Neural cell (in vitro differentiated cells): ENCODE measurements around the gene PRTG. TPM values are rescaled to one million over a fixed set of nuclear protein-coding genes. Genes with fewer than 3 reads are reported as not detected.
"Not testable (repeated sequence)": the region's sequence is repeated elsewhere in the genome, so short reads cannot be mapped to it uniquely, and the experiment has no call there.

Experiments
- H2AFZ ChIP-seq: fragments of 200-600, 300-800 bp; sonication (generic), shearing (Covaris generic); 2 replicates; pipeline ENCODE4 v1.6.0; 2014; ENCODE audit warnings: low read depth, mild to moderate bottlenecking, antibody characterized with exemption, low read length, moderate library complexity
- H3F3A ChIP-seq: fragments of 200-600 bp; shearing (Covaris generic); 2 replicates; pipeline ENCODE4 v1.6.1; 2016; ENCODE audit warnings: mild to moderate bottlenecking, moderate library complexity, mixed read lengths, antibody characterized with exemption, low read length; ENCODE audit not compliant: insufficient read depth, poor library complexity, severe bottlenecking
- H3K27ac ChIP-seq: fragments of 200-600, 300-800 bp; sonication (generic), shearing (Covaris generic); 2 replicates; pipeline ENCODE4 v1.5.1; 2014; ENCODE audit warnings: mild to moderate bottlenecking, low read length, moderate library complexity
- H3K27me3 ChIP-seq: fragments of 300-800, 200-600 bp; sonication (generic), shearing (Covaris generic); 2 replicates; pipeline ENCODE4 v1.6.0; 2014; ENCODE audit warnings: mild to moderate bottlenecking, low read depth, low read length, moderate library complexity; ENCODE audit not compliant: insufficient read depth
- H3K36me3 ChIP-seq: fragments of 300-800, 200-600 bp; sonication (generic), shearing (Covaris generic); 2 replicates; pipeline ENCODE4 v1.5.1; 2014; ENCODE audit warnings: mild to moderate bottlenecking, antibody characterized with exemption, low read length, moderate library complexity; ENCODE audit not compliant: insufficient read depth
- H3K4me2 ChIP-seq: fragments of 300-800, 200-600 bp; sonication (generic), shearing (Covaris generic); 2 replicates; pipeline ENCODE4 v1.6.0; 2014; ENCODE audit warnings: mild to moderate bottlenecking, low read length
- H3K4me3 ChIP-seq: fragments of 300-800, 200-600 bp; sonication (generic), shearing (Covaris generic); 2 replicates; pipeline ENCODE4 v1.5.1; 2014; ENCODE audit warnings: mild to moderate bottlenecking, low read length, moderate library complexity
- H3K79me2 ChIP-seq: fragments of 200-600 bp; shearing (Covaris generic); replicated peaks from 2 replicates; pipeline ENCODE4 v1.6.0; 2014; ENCODE audit warnings: mild to moderate bottlenecking, low read length, moderate library complexity; ENCODE audit not compliant: insufficient read depth
- H3K9ac ChIP-seq: fragments of 300-800, 200-600 bp; sonication (generic), shearing (Covaris generic); 2 replicates; pipeline ENCODE4 v1.6.1; 2016; ENCODE audit warnings: mild to moderate bottlenecking, low read length, mixed read lengths
- H3K9me2 ChIP-seq: fragments of 200-600 bp; shearing (Covaris generic); 2 replicates; pipeline ENCODE4 v1.6.1; 2016; ENCODE audit warnings: mild to moderate bottlenecking, low read length, mixed read lengths; ENCODE audit not compliant: insufficient read depth
- H3K9me3 ChIP-seq: fragments of 200-600, 300-800 bp; sonication (generic), shearing (Covaris generic); 2 replicates; pipeline ENCODE4 v1.6.1; 2016; ENCODE audit warnings: mild to moderate bottlenecking, mixed run types, low read length, moderate library complexity, mixed read lengths
- H4K20me1 ChIP-seq: fragments of 200-600 bp; shearing (Covaris generic); 2 replicates; pipeline ENCODE4 v1.6.1; 2016; ENCODE audit warnings: mild to moderate bottlenecking, mixed run types; ENCODE audit not compliant: insufficient read depth
- CTCF ChIP-seq: fragments of 450-650 bp; IDR thresholded peaks from 2 replicates; pipeline ENCODE4 v1.5.1; 2014; ENCODE audit warnings: antibody characterized with exemption, mild to moderate bottlenecking, moderate library complexity; ENCODE audit not compliant: poor library complexity, severe bottlenecking
- EP300 ChIP-seq: fragments of 450-650 bp; conservative IDR thresholded peaks from 2 replicates; pipeline ENCODE4 v1.6.1; 2014; ENCODE audit warnings: antibody characterized with exemption, mild to moderate bottlenecking, moderate library complexity; ENCODE audit not compliant: poor library complexity, severe bottlenecking
- EZH2 ChIP-seq: fragments of 200-600, 300-800 bp; shearing (Covaris generic), sonication (generic); IDR thresholded peaks from 2 replicates; pipeline ENCODE4 v1.6.1; 2014; ENCODE audit warnings: antibody characterized with exemption, low read length, borderline replicate concordance, mild to moderate bottlenecking; ENCODE audit not compliant: insufficient read depth, poor library complexity, severe bottlenecking
- MXI1 ChIP-seq: fragments of 450-650 bp; conservative IDR thresholded peaks from 2 replicates; pipeline ENCODE4 v1.6.1; 2014; ENCODE audit warnings: antibody characterized with exemption, mild to moderate bottlenecking; ENCODE audit not compliant: poor library complexity, severe bottlenecking
- POLR2AphosphoS5 ChIP-seq: IDR thresholded peaks from 2 replicates; pipeline ENCODE4 v1.6.1; 2012
- RAD21 ChIP-seq: fragments of 450-650 bp; conservative IDR thresholded peaks from 2 replicates; pipeline ENCODE4 v1.6.1; 2014; ENCODE audit warnings: antibody characterized with exemption, mild to moderate bottlenecking, moderate library complexity
- REST ChIP-seq: IDR thresholded peaks from 2 replicates; pipeline ENCODE4 v1.6.1; 2012; ENCODE audit warnings: borderline replicate concordance
- SMC3 ChIP-seq: fragments of 450-650 bp; conservative IDR thresholded peaks from 2 replicates; pipeline ENCODE4 v1.6.1; 2014; ENCODE audit warnings: antibody characterized with exemption, mild to moderate bottlenecking, moderate library complexity; ENCODE audit not compliant: poor library complexity
- TAF1 ChIP-seq: IDR thresholded peaks from 2 replicates; pipeline ENCODE4 v1.6.1; 2012; ENCODE audit warnings: low read depth
- polyA plus RNA-seq: library from polyadenylated mRNA; depleted of rRNA; stranded (reverse); fragments of >200 nt; gene quantifications from 2 replicates; pipeline ENCODE4 v1.2.3, GENCODE V29; 2014

Gene PRTG
- polyA plus RNA-seq, 1 donor from 2014 or later, result 3.8 TPM

- Histone ChIP-seq H3K4me2 (no peak overlapping the region), H2AFZ (no peak overlapping the region), H3K9me2 (no peaks in the 10 kb centered on the region), H3K27me3 (no peaks in the 10 kb centered on the region), H3K4me3 (no peak overlapping the region), H3K9me3 (no peaks in the 10 kb centered on the region), H4K20me1 (no peaks in the 10 kb centered on the region), H3K36me3 (no peaks in the 10 kb centered on the region), H3K27ac (no peak overlapping the region), H3F3A (no peaks in the 10 kb centered on the region), H3K79me2 (no peaks in the 10 kb centered on the region), H3K9ac (no peak overlapping the region)
- TF ChIP-seq RAD21 (no peak), EP300 (no peak), CTCF (no peak), REST (no peak), POLR2AphosphoS5 (no peak), MXI1 (no peak), EZH2 (no peak), TAF1 (no peak), SMC3 (no peak)
Measured at GRCh38 chr15:55789066-55789660, 46.2 kb upstream of the PRTG start.

- H3K9me2 ChIP-seq, result no peaks in the 10 kb centered on the region
- no peak overlapping the region for H3K9ac ChIP-seq
- no peak overlapping the region for H3K4me3 ChIP-seq
- no peak overlapping the region for H3K27ac ChIP-seq
- TF ChIP-seq EP300 (no peak), REST (no peak), TAF1 (no peak), RAD21 (no peak), CTCF (no peak), POLR2AphosphoS5 (no peak), EZH2 (no peak), MXI1 (no peak), SMC3 (no peak)
- H3K4me2 ChIP-seq, result no peak overlapping the region
- H4K20me1 ChIP-seq, result no peaks in the 10 kb centered on the region
- H2AFZ ChIP-seq, result no peak overlapping the region
- no peaks in the 10 kb centered on the region for H3K9me3 ChIP-seq
- H3F3A ChIP-seq, result no peaks in the 10 kb centered on the region
- no peaks in the 10 kb centered on the region for H3K79me2 ChIP-seq
- H3K36me3 ChIP-seq, result no peaks in the 10 kb centered on the region
- H3K27me3 ChIP-seq, result no peaks in the 10 kb centered on the region
Measured at GRCh38 chr15:55786341-55786740, 43.4 kb upstream of the PRTG start.

- not testable (repeated sequence) for H3K9ac ChIP-seq, H3K9me2 ChIP-seq, H3K9me3 ChIP-seq, H3K27ac ChIP-seq, H3K4me2 ChIP-seq, H3F3A ChIP-seq, H3K27me3 ChIP-seq, H2AFZ ChIP-seq, H3K4me3 ChIP-seq, H3K36me3 ChIP-seq, H3K79me2 ChIP-seq, H4K20me1 ChIP-seq
Measured at GRCh38 chr15:55785593-55785992, 42.6 kb upstream of the PRTG start.
